H1 (cell line): ENCODE data around the gene LDLRAD3. TPM values are rescaled to one million over a fixed set of nuclear protein-coding genes. Genes with fewer than 3 reads are reported as not detected.

ENCODE experiments used
- TCF12 ChIP-seq: IDR thresholded peaks from 2 replicates; pipeline ENCODE4 v1.6.1; 2011; ENCODE audit warnings: low read depth, mild to moderate bottlenecking, low read length
- polyA plus RNA-seq, 7 experiments: library from polyadenylated mRNA; depleted of rRNA in 3 of 7; stranded (reverse) in 5 of 7; unstranded in 2 of 7; fragments of >200 nt in 5 of 7; fragments of 200-250 nt in 2 of 7; gene quantifications; 1 replicate in 5 of 7; 2 replicates in 1 of 7; 4 replicates in 1 of 7; pipeline versions ENCODE4 v1.2.1 to v1.2.3, GENCODE V29; 2011 to 2013; ENCODE audit warnings: missing spikeins in 2 of 7, mixed read lengths in 2 of 7
- total RNA-seq: library from RNA; stranded (reverse); fragmentation: NEBNext Ultra II Directional; extraction: Animal tissue kit (Norgen Biotek cat#: 25700); gene quantifications from 2 replicates; pipeline ENCODE4 v1.2.1, GENCODE V29; 2021

The LDLRAD3 gene
- total and polyA plus RNA-seq, 2 of the 8 experiments (the other 6 are each of a cell fraction or from before 2014, with no cell fraction given) = 18.6 to 22.8 TPM

DNA sequence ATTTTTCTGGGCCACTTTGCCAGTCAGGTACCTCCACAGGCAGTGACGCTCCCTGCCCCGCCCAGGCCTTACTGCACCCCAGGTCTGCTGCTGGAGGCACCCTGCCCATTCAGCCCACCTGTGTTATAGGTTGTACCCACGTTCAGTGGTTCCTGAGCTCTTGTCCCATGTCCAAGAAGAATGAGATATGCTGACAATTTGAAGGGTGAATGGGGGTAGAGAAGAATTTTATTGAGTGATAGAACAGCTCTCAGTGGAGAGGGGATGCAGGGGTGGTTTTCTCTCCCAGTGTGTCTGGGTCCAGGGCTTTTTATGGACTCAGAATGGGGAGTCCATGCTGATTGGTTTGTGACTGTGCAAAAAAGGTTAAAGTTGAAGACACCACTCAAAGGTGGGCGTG, 149.7 kb downstream of the LDLRAD3 start (continued):
- TF ChIP-seq TCF12 = no peak
